Thyroid gland (tissue), 4 donors: Measurements from ENCODE around the gene NTRK2. TPM values are rescaled to one million over a fixed set of nuclear protein-coding genes. Genes with fewer than 3 reads are reported as not detected.

Experiments
- DNase-seq, 2 donors: peaks; one replicate each; pipeline ENCODE4 v3.0.0-alpha.2; 2019
- H3K27ac ChIP-seq, 3 donors: fragments of 200-600 bp; sonication (generic); 1 replicate in 2 of 3; 2 replicates in 1 of 3; pipeline ENCODE4 v1.5.1; 2016 to 2019; ENCODE audit warnings: mild to moderate bottlenecking in 1 of 3, moderate library complexity in 1 of 3
- H3K27me3 ChIP-seq: fragments of 200-600 bp; sonication (generic); one replicate; pipeline ENCODE4 v1.5.1; 2019
- H3K36me3 ChIP-seq, 2 donors: fragments of 200-600 bp; sonication (generic); one replicate each; pipeline ENCODE4 v1.5.1; 2016 to 2019
- H3K4me1 ChIP-seq, 2 donors: fragments of 200-600 bp; sonication (generic); one replicate each; pipeline ENCODE4 v1.5.1; 2017 to 2019
- H3K4me3 ChIP-seq, 3 donors: fragments of 200-600 bp; sonication (generic); replicated peaks in 1 of 3; 1 replicate in 2 of 3; 2 replicates in 1 of 3; pipeline ENCODE4 v1.5.1; 2016; ENCODE audit warnings: mild to moderate bottlenecking in 1 of 3
- H3K9me3 ChIP-seq: fragments of 200-600 bp; sonication (generic); one replicate; pipeline ENCODE4 v1.5.1; 2017
- CTCF ChIP-seq, 6 experiments: fragments of 200-600 bp in 3 of 6; fragments of 450-650 bp in 3 of 6; sonication (generic) in 3 of 6; IDR thresholded peaks; one replicate each; pipeline ENCODE4 v1.5.1; 2016 to 2019; ENCODE audit warnings: antibody characterized with exemption in 6 of 6, mild to moderate bottlenecking in 2 of 6, inconsistent platforms in 1 of 6, moderate library complexity in 1 of 6
- POLR2A ChIP-seq, 2 donors: fragments of 450-650 bp; IDR thresholded peaks; one replicate each; pipeline ENCODE4 v1.6.1; 2017; ENCODE audit warnings: antibody characterized with exemption in 2 of 2, mild to moderate bottlenecking in 2 of 2, moderate library complexity in 1 of 2
- WGBS, 2 donors: methylation state at CpG; one replicate each; pipeline ENCODE4 v1.1.5; 2017; 5-methylcytosine and 5-hydroxymethylcytosine counted together
- intact Hi-C: fragments of 100-400 bp; cut with DNase I; formaldehyde crosslinking; loops from one replicate; pipeline ENCODE4 v1.15.1; 2023
- total RNA-seq, 4 donors: library from RNA; depleted of rRNA; stranded (reverse); fragments of >200 nt; gene quantifications; one replicate each; pipeline ENCODE4 v1.2.3, GENCODE V29; 2016

NTRK2 gene
- total RNA-seq, 4 donors from 2014 or later, result 92.0 to 186 (median 142) TPM

- intact Hi-C loops, result loop anchor here (5.0 to 10.0 kb wide), 2 partner anchors 170 to 553 kb away; no protein-coding TSS in a partner anchor
- Histone ChIP-seq H3K27me3 (no peaks in the 10 kb centered on the region), H3K36me3 (no peaks in the 10 kb centered on the region), H3K4me1 (peaks cover 0 to 5% of the 10 kb centered on the region in 2 donors), H3K27ac (no peak overlapping the region), H3K4me3 (no peak overlapping the region), H3K9me3 (no peaks in the 10 kb centered on the region)
- 95 to 97% methylated on average over 17 to 18 of the region's 18 CpGs for WGBS, 2 donors
- TF ChIP-seq POLR2A (IDR thresholded peaks at IDR 0.05) (no peak), CTCF (IDR thresholded peaks at IDR 0.05) (no peak)
- no peak for DNase-seq
These were observed 285.6 kb downstream of the NTRK2 start for GRCh38 chr9:84955155-84955554.

- TF ChIP-seq POLR2A (IDR thresholded peaks at IDR 0.05), result no peak
- no peak for TF ChIP-seq CTCF (IDR thresholded peaks at IDR 0.05)
- H3K4me3 ChIP-seq, result no peak overlapping the region
- H3K9me3 ChIP-seq, result no peaks in the 10 kb centered on the region
- no peaks in the 10 kb centered on the region for H3K27me3 ChIP-seq
- 93% methylated on average over 4 of the region's 4 CpGs for WGBS, 2 donors
- peaks cover 0 to 5% of the 10 kb centered on the region in 2 donors for H3K4me1 ChIP-seq
- intact Hi-C loops, result loop anchor here (5.0 to 10.0 kb wide), 2 partner anchors 171 to 554 kb away; no protein-coding TSS in a partner anchor
- H3K27ac ChIP-seq, result no peak overlapping the region
- DNase-seq, result no peak
- H3K36me3 ChIP-seq, result no peaks in the 10 kb centered on the region
These were observed 286.4 kb downstream of the NTRK2 start for GRCh38 chr9:84955971-84956370.

GRCh38 chr9:84959339-84959738 is 289.8 kb downstream of the NTRK2 start:
- Histone ChIP-seq H3K4me3 (no peak overlapping the region), H3K4me1 (no peaks in the 10 kb centered on the region), H3K27me3 (no peaks in the 10 kb centered on the region), H3K27ac (no peak overlapping the region), H3K9me3 (no peaks in the 10 kb centered on the region), H3K36me3 (no peaks in the 10 kb centered on the region)
- no peak for DNase-seq
- intact Hi-C loops, result loop anchor here (5.0 to 10.0 kb wide), 2 partner anchors 175 to 557 kb away; no protein-coding TSS in a partner anchor
- 94% methylated on average over 5 of the region's 5 CpGs for WGBS, 2 donors
- TF ChIP-seq POLR2A (IDR thresholded peaks at IDR 0.05) (no peak), CTCF (IDR thresholded peaks at IDR 0.05) (no peak)

- TF ChIP-seq POLR2A (IDR thresholded peaks at IDR 0.05), result no peak
- TF ChIP-seq CTCF (IDR thresholded peaks at IDR 0.05), result no peak
- no peak for DNase-seq
These were observed 297.6 kb downstream of the NTRK2 start for GRCh38 chr9:84966876-84967830.

GRCh38 chr9:84969084-84969483 is 299.6 kb downstream of the NTRK2 start:
- TF ChIP-seq CTCF (IDR thresholded peaks at IDR 0.05) (no peak), POLR2A (IDR thresholded peaks at IDR 0.05) (no peak)
- intact Hi-C loops, result no loop called here
- no peaks in the 10 kb centered on the region for H3K4me1 ChIP-seq
- no peaks in the 10 kb centered on the region for H3K36me3 ChIP-seq
- H3K9me3 ChIP-seq, result no peaks in the 10 kb centered on the region
- no peaks in the 10 kb centered on the region for H3K27me3 ChIP-seq
- H3K27ac ChIP-seq, result no peak overlapping the region
- H3K4me3 ChIP-seq, result no peak overlapping the region
- DNase-seq, result no peak
- 70 to 87% methylated on average over 4 of the region's 4 CpGs for WGBS, 2 donors

More at GRCh38 chr9:84966876-84967830, 297.6 kb downstream of the NTRK2 start:
- 89% methylated on average over 15 of the region's 15 CpGs for WGBS, 2 donors
- intact Hi-C loops, result no loop called here
- Histone ChIP-seq H3K9me3 (no peaks in the 10 kb centered on the region), H3K27ac (no peak overlapping the region), H3K36me3 (no peaks in the 10 kb centered on the region), H3K27me3 (no peaks in the 10 kb centered on the region), H3K4me3 (no peak overlapping the region), H3K4me1 (no peaks in the 10 kb centered on the region)
